ENCODE results near the gene GPR119. TPM values are rescaled to one million over a fixed set of nuclear protein-coding genes. Genes with fewer than 3 reads are reported as not detected.
"Not testable (repeated sequence)": the region's sequence is repeated elsewhere in the genome, so short reads cannot be mapped to it uniquely, and the experiment has no call there.

The GPR119 gene
- total RNA-seq = not detected

- no peak within 1 kb of the TSS for H3K4me3 ChIP-seq
- H3K36me3 ChIP-seq = no peaks in the 10 kb centered on the region
- ATAC-seq = no peak
- 70 to 86% methylated on average over 3 to 4 of the region's 4 CpGs for WGBS, 2 donors (ENCODE audit: low coverage in 1 of 2)
- H3K27ac ChIP-seq = no peak within 1 kb of the TSS
- no peak for TF ChIP-seq EP300 (IDR thresholded peaks at IDR 0.05)
- no peak for TF ChIP-seq POLR2AphosphoS5 (IDR thresholded peaks at IDR 0.05)
- TF ChIP-seq, protein P1, sequence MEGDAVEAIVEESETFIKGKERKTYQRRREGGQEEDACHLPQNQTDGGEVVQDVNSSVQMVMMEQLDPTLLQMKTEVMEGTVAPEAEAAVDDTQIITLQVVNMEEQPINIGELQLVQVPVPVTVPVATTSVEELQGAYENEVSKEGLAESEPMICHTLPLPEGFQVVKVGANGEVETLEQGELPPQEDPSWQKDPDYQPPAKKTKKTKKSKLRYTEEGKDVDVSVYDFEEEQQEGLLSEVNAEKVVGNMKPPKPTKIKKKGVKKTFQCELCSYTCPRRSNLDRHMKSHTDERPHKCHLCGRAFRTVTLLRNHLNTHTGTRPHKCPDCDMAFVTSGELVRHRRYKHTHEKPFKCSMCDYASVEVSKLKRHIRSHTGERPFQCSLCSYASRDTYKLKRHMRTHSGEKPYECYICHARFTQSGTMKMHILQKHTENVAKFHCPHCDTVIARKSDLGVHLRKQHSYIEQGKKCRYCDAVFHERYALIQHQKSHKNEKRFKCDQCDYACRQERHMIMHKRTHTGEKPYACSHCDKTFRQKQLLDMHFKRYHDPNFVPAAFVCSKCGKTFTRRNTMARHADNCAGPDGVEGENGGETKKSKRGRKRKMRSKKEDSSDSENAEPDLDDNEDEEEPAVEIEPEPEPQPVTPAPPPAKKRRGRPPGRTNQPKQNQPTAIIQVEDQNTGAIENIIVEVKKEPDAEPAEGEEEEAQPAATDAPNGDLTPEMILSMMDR (IDR thresholded peaks at IDR 0.05) = no peak
- TF ChIP-seq POLR2A (IDR thresholded peaks at IDR 0.05) = no peak
- no peaks in the 10 kb centered on the region for H3K9me3 ChIP-seq
- no peaks in the 10 kb centered on the region for H3K4me1 ChIP-seq
- no peaks in the 10 kb centered on the region for H3K27me3 ChIP-seq
Measured at GRCh38 chrX:130385520-130385919, at the start of gene GPR119. TSS of gene GPR119 (minus strand) at chrX:130385674. CDS start at chrX:130385447, 227 bp downstream.

DNA sequence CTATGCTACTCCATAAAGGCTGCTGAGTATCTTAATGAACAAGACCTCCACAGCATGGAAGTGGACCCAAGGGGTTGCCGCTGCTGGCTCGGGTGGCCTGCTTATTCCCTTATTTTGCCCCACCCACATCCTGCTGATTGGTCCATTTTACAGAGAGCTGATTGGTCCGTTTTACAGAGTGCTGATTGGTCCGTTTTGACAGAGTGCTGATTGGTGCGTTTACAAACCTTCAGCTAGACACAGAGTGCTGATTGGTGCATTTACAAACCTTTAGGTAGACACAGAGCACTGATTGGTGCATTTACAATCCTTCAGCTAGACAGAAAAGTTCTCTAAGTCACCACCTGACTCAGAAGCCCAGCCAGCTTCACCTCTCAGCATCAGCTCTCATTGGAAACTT is 43.8 kb upstream of the GPR119 start:
- H3K36me3 ChIP-seq, ATAC-seq, H3K9me3 ChIP-seq, H3K4me3 ChIP-seq, H3K27ac ChIP-seq, H3K4me1 ChIP-seq, H3K27me3 ChIP-seq: not testable (repeated sequence)
- WGBS, 2 donors (ENCODE audit: low coverage in 1 of 2) = 50% methylated on average over 2 of the region's 5 CpGs; no CpG with 5 or more reads in 1 of the 2 donors

DNA sequence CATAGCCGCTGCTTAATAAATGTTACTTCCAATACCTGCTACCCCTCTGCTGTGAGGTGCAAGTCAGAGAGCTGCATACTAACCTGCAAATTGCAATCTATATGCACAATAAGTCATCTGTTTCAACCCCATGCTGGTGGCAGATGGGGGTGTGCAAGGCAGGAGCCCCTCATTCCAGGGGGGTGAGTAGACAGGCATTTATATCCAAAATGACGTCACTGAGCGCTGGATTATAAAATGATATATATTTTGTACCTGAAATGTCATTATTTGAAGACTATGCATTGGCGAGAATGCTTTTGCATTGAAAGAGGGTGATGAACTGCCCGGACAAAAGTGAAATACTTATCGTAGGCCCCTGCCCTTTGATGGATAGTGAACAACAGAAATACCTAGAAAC is 41.1 kb upstream of the GPR119 start:
- Histone ChIP-seq H3K36me3 (no peaks in the 10 kb centered on the region), H3K4me1 (no peaks in the 10 kb centered on the region), H3K9me3 (no peaks in the 10 kb centered on the region), H3K4me3 (no peak overlapping the region), H3K27me3 (no peaks in the 10 kb centered on the region), H3K27ac (no peak overlapping the region)
- TF ChIP-seq, protein P1 (IDR thresholded peaks at IDR 0.05) = no peak
- TF ChIP-seq POLR2AphosphoS5 (IDR thresholded peaks at IDR 0.05) (no peak), POLR2A (IDR thresholded peaks at IDR 0.05) (no peak), EP300 (IDR thresholded peaks at IDR 0.05) (no peak)
- WGBS, 2 donors (ENCODE audit: low coverage in 1 of 2) = 76 to 93% methylated on average over 3 to 6 of the region's 6 CpGs
- no peak for ATAC-seq

GRCh38 chrX:130419263-130419662 is 33.8 kb upstream of the GPR119 start:
- no peak overlapping the region for H3K4me3 ChIP-seq
- no peaks in the 10 kb centered on the region for H3K4me1 ChIP-seq
- no peaks in the 10 kb centered on the region for H3K27me3 ChIP-seq
- TF ChIP-seq POLR2AphosphoS5 (IDR thresholded peaks at IDR 0.05) = no peak
- H3K9me3 ChIP-seq = no peaks in the 10 kb centered on the region
- H3K36me3 ChIP-seq = peaks cover 0 to 14% of the 10 kb centered on the region in 2 donors
- no peak for ATAC-seq
- WGBS, 2 donors (ENCODE audit: low coverage in 1 of 2) = 70% methylated on average over 2 of the region's 2 CpGs; no CpG with 5 or more reads in 1 of the 2 donors
- H3K27ac ChIP-seq = no peak overlapping the region

GRCh38 chrX:130418740-130419139 is 33.3 kb upstream of the GPR119 start:
- WGBS, 2 donors (ENCODE audit: low coverage in 1 of 2) = 83 to 87% methylated on average over 2 to 3 of the region's 4 CpGs
- Histone ChIP-seq H3K4me1 (no peaks in the 10 kb centered on the region), H3K4me3 (no peak overlapping the region), H3K27me3 (no peaks in the 10 kb centered on the region), H3K36me3 (peaks cover 0 to 17% of the 10 kb centered on the region in 2 donors), H3K9me3 (no peaks in the 10 kb centered on the region), H3K27ac (no peak overlapping the region)
- no peak for ATAC-seq
- TF ChIP-seq POLR2A (IDR thresholded peaks at IDR 0.05) = no peak
- TF ChIP-seq, protein P1 (IDR thresholded peaks at IDR 0.05) = no peak
- TF ChIP-seq EP300 (IDR thresholded peaks at IDR 0.05) = no peak
- no peak for TF ChIP-seq POLR2AphosphoS5 (IDR thresholded peaks at IDR 0.05)

GRCh38 chrX:130418066-130418465 is 32.6 kb upstream of the GPR119 start:
- Histone ChIP-seq H3K36me3 (peaks cover 0 to 17% of the 10 kb centered on the region in 2 donors), H3K27ac (no peak overlapping the region), H3K4me1 (no peaks in the 10 kb centered on the region), H3K27me3 (no peaks in the 10 kb centered on the region), H3K9me3 (no peaks in the 10 kb centered on the region), H3K4me3 (no peak overlapping the region)
- WGBS, 2 donors (ENCODE audit: low coverage in 1 of 2) = 49 to 83% methylated on average over 1 to 2 of the region's 2 CpGs
- no peak for ATAC-seq
- TF ChIP-seq, protein P1 (IDR thresholded peaks at IDR 0.05) = no peak
- no peak for TF ChIP-seq POLR2AphosphoS5 (IDR thresholded peaks at IDR 0.05)
- no peak for TF ChIP-seq EP300 (IDR thresholded peaks at IDR 0.05)
- no peak for TF ChIP-seq POLR2A (IDR thresholded peaks at IDR 0.05)

Data from gastroesophageal sphincter (tissue), 4 donors.